HG03139 (cell line): ENCODE measurements around the gene GOLGA6L7.
"Not testable (repeated sequence)": the region's sequence is repeated elsewhere in the genome, so short reads cannot be mapped to it uniquely, and the experiment has no call there.

ENCODE experiments used
- ATAC-seq: cut with Tn5 transposase; IDR thresholded peaks from one replicate; pipeline ENCODE4 v1.9.1; 2021; ENCODE audit not compliant: unreplicated experiment

Gene GOLGA6L7

DNA sequence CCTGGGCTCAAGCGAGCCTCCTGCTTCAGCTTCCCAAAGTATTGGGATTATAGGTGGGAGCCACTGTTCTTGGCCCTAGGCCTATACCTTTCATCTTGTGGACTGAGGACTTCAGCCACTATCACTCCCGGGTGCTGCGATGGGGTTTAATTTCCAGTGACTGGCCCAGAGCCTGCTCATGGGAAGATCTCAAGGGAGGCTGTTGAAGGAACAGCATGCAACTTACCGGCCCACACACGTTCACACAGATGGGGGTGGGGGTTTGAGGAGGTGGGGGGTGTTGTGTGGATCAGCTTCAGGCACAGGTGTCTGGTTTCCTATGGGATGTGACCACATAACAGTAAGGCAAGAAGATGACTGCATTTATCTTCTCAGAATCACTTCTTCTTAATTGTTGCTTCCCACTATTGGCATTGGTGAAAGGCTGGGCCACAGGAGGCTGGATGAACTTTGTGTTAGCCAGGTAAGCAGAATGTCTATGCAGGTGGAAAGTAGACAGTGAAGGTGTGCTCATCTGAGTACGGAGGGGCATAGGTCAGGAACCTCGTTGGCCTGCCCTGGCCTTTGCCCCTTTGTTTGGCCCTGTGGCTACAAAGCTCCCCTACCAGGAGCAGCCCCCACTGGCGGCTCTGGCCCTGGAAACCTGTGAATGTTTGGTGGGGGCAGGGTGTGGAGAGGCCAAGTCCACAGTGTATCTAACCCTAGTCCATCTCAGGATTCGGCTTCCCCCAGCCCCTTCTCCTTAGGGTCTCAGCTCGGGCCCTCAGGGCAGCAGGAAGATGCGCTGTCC lies 35.9 kb upstream of the GOLGA6L7 start:
- ATAC-seq: no peak

DNA sequence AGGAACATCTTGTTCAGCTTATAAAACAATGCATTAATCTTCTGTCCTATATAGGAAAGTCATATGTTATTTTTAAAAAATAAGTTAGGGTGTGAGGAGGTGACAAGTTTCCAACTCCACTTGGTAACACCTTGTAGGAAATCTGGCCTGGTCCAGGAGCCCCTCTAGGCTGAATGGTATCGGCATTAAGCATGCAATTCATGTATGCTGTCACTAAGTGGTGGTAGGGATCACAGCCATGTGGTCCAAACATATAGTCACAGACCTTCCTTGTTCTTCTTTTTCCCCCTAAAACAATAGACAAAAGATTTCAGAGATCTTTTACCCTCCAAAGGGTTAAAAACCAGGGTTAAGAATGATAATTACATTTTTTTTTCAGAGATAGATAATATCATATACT lies 33.2 kb upstream of the GOLGA6L7 start:
- no peak for ATAC-seq

DNA sequence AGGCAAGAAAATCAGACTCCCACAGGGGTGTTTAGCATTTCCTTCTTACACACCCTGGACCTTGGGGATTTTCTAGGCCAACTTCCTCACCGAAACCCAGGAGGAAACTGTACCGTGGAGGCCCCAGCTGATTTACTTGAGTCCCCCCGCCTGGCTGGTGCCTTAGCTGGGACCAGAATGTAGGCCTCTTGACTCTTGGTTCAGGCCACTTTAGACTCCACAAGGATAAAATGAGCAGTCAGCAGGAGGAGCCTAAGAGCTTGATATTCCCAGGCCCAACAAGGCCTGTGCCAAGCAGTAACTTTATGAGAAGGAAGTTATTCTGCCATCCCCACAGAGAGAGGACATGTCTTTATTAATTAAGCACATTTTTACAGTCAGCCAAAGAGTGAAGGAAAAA lies 32.7 kb upstream of the GOLGA6L7 start:
- ATAC-seq: no peak

DNA sequence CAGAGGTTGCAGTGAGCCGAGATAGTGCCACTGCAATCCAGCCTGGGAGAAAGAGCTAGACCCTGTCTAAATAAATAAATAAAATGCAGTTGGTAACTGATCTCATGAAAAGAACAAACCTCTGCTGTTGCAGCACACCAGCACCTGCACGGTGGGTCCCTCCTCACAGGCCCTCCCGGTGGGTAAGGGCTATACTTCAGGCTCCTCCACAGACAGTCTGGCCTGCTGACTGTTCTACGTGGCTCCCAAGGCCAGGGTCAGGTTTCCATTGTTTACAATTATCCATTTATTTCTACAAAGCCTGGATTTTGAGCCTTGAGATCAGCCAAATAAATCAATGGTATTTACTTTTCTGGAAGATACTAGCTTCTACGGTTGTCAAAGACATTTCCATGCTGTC lies 32.2 kb upstream of the GOLGA6L7 start:
- ATAC-seq: no peak

DNA sequence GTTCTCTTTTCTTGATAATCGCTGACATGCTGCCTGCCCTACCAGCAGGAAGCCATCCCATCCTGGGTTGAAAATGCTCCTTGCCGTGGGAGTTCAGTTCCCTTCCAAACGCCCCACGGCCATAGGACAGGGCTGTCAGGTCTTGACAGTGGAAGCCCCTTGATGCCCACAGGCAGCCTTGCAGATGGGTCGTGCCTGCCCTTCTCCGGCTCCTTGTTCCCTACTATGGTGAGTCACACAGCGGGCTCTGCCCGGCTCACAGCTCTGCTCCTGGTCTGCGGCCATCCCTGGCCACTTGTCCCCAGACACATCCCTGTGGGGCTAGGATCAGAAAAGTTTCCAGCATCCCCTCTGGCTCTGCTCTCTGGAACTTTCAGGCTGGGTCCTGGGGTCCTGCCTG lies 31.1 kb upstream of the GOLGA6L7 start:
- no peak for ATAC-seq

DNA sequence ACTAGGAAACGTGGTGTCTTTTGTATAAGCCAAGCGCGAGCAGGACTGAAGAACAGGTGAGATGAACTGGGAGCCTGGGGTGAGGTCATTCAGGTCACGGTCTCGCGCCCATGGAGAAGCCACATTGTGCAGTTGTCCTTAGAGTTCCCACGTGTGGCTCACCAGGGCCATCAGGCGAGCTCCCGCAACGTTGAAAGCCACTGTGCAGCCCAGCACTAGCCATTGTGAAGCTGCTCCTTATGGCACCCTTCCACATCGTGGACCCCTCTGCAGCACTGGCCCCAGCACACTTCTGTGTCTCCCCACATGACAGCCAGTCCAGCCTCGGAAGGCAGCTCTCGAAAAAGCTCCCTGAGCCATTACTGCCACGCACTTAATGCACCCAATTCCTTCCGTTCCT lies 29.8 kb upstream of the GOLGA6L7 start:
- ATAC-seq: no peak

DNA sequence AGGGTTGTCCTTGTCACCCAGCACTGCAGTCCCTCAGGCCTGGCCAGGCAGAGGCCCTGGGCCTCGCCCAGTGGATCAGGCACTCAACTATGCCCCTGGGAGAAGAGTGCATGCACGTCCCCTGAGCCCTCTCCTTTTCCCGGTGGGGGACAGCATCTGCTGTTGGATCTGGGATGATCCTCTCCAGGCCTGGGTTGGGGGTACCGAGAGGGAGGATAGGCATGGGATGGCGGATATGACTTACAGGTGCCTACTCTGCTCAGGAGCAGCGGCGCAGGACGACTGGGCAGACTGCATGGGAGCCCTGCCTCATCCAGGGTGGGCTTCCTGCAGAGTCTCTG lies 28.4 kb upstream of the GOLGA6L7 start:
- ATAC-seq: no peak

DNA sequence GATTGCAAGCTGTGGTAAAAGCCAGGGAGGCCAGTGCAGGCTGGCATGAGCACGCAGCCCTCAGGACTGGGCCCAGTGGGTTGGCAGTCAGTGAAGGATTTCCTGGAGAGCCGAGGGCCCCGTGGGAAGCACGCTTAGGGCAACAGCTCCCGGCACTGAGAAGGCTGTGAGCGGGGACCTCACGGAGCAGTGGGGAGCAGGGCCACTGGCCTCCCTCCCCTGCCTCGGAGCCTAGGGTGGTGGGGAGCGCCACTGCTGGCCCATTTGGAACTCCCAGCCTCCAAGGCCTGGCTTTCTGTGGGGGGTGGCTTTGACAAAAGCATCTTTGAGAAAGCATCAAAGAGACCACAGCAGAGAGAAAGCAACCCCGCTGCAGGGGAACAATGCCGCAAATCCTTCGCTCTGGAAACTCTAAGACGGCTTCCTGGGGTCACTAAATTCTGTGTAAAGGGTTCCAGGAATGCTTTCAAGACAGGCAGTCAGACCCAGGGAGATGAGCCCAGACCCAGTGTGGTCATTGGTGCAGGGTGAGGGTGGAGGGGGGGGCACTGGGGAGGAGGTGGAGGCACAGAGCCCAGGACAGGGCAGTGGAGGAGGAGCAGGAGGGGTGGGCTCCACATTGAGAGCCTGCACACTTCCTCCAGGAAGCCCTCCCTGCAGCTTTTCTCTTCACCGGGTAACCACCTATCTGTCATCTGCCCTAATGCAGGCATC lies 27.8 kb upstream of the GOLGA6L7 start:
- ATAC-seq: no peak

DNA sequence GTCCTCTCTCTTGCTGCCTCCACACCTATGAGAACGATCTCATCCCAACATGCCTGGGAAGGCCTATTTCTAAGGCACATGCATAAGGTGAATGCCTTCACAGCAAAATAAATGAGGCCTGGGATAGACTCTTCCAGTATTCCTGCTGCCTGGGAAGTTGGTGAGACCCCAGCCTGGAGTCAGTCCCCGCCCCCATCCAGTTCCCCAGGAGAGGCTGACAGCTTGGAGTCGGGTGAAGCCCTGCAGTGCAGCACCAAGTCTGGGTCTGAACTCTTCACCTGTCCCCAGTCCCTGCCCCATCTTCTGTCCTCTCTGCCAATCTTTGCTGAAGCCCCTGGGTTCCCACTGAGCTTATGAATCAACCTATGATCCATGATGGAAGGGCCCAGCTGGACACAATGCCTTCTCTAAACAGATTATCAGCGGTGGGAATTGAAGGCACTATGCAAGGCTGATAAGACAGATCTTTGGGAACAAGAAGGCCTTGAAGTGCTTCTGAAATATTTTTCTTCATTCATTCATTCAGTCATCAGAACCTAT lies 27.1 kb upstream of the GOLGA6L7 start:
- no peak for ATAC-seq

DNA sequence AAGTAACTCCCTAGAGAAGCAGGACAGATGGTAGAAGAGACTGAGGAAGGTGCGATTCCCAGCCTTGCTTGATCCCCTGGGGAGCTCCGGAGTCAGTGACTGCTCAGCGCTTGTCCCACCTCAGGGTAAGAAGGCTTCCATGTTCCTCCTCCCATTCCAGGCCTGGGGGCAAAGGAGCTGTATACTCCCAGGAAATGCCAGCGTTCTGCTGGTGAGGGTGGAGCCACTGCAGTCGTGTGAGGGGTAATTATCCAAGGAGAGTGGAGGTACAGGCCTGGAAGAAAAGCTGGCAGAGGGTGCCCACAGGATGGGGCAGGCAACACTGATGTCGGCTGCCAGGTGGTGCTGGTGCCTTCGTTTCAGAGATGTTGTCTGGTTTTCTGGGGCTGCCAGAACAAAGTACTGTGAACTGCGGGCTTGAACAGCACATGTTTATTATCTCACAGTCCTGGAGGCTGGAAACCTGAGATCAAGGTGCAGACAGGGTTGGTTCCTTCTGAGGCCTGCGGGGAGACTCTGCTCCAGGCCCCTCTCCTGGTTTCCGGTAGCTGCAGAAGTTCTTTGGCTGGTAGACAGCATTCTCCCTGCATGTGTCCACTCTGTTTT lies 25.2 kb upstream of the GOLGA6L7 start:
- ATAC-seq: no peak

DNA sequence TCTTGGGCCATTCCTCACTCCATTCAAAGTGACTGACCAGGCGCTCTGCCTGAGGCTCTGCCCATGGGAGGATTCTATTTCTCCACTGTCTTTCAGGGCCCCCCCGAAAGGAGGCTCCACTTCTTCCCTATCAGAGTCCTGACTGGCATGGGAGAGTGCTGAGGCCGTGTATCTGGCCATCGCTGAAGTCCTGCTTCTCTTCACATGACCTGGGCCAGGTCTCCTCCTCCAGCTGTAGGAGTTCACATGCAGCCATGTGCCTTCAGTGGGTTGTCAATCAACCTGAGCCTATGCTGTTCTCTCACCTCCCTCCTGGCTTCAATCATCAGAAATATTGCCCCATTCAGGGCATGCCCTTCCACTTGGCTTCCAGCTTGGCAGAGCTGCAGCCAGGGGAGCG lies 24.6 kb upstream of the GOLGA6L7 start:
- no peak for ATAC-seq

DNA sequence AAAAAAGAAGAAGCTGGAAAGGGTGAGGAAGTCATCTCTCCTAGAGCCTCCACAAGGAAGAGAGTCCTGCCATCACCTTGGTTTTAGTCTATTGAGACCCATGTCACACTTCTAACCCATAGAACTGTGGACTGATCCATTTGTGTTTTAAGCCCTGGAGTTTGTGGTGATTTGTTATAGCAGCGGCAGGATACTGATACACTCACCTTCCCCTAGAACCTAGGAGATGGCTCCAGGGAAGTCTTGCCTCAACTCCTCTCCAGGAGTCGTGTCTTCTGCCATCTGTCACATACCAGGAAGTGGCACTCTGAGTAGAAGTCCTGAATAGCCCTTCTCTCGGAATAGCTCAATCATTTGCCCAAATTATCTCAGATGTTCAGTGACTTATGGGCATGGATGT lies 22.7 kb upstream of the GOLGA6L7 start:
- ATAC-seq: no peak

DNA sequence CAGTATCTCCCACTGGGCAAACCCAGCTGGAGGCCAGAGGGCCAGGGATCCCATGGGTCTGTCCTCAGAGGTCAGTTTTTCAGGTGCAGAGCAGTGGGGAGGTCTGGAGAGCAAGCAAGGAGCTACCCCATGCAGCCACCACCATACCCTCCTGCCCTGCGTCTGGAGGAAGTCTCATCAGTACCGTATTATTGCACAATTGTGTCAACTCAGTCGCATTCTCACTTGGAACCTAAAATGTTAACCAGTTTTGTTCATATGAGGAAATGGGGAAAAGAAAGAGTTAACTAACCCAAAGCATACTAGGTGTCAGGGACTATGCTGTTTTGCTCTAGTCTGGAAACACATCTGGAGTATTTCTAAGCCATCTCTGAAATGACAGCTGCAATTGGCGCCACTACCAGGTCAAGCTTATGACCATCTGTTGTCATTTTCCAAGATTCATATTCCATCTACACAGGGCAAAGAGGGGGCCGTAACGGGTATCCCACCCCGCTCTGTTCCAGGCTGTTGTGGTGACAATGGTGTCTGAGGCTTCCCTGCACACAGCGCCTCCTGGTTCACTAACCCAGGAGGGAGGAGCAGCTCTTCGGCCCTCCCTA lies 20.4 kb upstream of the GOLGA6L7 start:
- no peak for ATAC-seq

DNA sequence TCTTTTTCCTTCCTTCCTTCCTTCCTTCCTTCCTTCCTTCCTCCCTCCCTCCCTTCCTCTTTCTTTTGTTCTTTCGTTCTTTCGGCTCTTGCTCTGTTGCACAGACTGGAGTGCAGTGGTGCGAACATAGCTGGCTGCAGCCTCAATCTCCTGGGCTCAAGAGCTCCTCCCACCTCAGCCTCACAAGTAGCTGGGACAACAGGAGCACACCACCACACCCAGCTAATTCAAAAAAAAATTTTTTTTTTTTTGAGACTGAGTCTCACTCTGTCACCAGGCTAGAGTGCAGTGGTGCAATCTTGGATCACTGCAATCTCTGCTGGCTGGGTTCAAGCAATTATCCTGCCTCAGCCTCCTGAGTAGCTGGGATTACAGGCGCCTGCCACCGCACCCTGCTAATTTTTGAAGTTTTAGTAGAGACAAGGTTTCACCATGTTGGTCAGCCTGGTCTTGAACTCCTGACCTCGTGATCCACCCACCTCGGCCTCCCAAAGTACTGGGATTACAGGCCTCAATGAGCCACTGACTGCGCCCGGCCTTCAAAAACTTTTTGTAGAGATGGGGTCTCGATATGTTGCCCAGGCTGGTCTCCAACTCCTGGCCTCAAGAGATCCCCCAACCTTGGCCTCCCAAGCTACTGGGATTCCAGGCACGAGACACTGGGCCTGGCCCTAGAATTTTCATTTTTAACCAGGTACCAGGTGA lies 13.3 kb upstream of the GOLGA6L7 start:
- ATAC-seq: not testable (repeated sequence)

DNA sequence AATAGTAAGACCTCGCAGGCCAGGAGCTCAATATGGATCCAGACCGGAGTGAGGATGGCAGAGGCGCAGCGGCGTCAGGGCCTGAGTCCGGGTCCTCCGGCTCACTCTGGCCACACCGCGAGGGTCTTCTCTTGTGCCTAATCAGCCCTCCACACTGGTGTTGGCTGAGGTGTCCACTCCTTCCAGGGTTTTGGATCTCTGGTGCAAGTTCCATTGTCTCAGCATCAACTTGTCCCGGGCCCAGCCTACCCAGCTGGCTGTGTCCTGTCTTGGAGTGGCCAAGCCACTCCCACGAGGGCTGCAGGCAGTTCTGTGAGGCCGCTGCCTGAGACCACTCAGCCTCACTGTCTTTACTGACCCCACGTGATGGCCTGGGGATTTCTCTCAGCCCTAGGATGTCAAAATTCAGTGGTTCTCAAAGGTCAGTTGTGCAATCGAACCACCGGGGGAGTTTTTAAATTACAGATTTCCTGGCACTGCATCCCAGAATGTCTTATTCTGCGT lies 12.6 kb upstream of the GOLGA6L7 start:
- ATAC-seq: no peak

DNA sequence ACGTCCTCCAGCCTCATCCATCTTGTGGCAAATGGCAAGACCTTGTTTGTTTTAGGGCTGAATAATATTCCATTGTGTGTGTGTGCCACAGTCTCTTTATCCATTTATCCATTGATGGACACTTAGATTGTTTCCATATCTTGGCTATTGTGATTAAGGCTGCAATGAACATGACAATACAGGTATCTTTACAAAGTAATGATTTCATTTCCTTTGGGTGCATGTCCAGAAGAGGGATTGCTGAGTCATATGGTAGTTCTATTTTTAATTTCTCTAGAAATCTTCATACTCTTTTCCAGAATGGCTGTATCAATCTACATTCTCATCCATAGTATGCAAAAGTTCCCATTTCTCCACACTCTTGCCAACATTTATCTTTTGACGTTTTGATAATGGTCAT lies 6.1 kb upstream of the GOLGA6L7 start:
- not testable (repeated sequence) for ATAC-seq

DNA sequence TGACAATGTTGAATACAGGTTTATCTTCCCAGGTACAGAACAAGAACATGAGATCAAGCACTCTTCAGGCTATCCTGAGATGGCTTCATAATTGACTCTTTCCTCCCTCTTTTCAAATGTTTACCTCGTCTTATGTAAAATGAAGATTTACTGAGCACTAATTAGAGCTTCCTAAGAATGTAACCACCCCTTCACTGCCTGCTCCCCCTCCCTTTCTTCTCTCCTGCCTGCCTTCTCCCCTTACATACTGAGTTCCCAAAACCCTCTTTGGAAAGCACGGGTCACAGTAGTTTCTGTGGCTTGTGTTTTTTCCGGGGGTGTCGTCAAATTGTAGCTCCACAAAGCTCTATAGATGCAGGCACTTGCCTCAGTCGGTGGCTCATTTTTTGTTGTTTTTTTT lies 5.2 kb upstream of the GOLGA6L7 start:
- ATAC-seq: not testable (repeated sequence)

DNA sequence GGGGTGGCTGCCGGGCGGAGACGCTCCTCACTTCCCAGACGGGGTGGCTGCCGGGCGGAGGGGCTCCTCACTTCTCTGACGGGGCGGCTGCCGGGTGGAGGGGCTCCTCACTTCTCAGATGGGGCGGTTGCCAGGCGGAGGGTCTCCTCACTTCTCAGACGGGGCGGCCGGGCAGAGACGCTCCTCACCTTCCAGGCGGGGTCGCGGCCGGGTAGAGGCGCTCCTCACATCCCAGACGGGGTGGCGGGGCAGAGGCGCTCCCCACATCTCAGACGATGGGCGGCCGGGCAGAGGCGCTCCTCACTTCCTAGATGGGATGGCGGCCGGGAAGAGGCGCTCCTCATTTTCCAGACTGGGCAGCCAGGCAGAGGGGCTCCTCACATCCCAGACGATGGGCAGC lies 1.3 kb upstream of the GOLGA6L7 start:
- ATAC-seq: not testable (repeated sequence)

DNA sequence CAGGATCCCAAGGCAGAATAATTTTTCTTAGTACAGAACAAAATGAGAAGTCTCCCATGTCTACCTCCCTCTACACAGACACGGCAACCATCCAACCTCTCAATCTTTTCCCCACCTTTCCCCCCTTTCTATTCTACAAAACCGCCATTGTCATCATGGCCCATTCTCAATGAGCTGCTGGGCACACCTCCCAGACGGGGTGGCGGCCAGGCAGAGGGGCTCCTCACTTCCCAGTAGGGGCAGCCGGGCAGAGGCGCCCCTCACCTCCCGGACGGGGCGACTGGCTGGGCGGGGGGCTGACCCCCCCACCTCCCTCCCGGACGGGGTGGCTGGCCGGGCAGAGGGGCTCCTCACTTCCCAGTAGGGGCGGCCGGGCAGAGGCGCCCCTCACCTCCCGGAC lies 827 bp upstream of the GOLGA6L7 start:
- ATAC-seq: not testable (repeated sequence)

DNA sequence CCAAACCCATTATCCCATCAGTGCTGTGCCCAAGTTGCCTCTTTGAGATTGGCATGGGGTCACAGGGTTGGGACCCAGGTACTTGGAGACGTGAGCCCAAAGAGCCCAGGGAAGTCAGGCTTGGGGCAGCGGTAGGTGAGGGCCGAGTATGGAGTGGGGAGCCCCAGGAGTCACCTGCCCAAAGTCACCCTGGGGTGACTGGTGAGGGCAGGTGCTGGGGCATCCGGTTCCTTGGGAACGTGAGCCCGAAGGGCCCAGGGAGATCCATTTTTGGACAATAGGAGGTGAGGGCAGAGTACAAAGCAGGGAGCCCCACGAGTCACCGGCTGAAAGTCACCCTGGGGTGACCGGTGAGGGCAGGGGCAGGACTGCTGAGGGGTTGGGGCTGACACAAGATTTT lies 485 bp downstream of the GOLGA6L7 start:
- not testable (repeated sequence) for ATAC-seq

DNA sequence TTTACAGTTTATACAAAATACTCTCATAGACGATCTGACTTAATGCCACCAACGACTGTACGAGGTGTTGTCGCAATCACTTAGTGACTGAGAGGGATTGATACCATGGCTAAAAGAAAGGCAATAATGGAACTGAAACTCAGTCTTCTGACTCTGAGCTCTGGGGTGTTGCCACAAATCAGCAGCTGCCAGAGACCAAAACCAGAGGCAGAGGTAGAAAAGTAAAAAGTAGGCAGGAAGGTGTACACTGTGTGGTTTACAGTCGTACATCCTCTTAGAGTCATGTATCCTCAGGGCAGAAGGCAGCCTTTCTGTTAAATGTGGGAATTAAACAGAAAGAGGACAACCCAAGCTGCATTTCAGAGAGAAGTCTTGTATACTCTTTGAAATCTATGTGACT lies 1.2 kb downstream of the GOLGA6L7 start:
- peak; percentile 98 for ATAC-seq
